CD4-positive, alpha-beta T cell (primary cell): Measurements from ENCODE around the gene ARID1B. TPM values are rescaled to one million over a fixed set of nuclear protein-coding genes. Genes with fewer than 3 reads are reported as not detected.
A peak's percentile ranks its signal among the peaks of the same experiment; 100 is the strongest.

Source experiments
- ATAC-seq: fragments of 200-7000 bp; cut with Tn5 transposase; one replicate; pipeline ENCODE4 v1.10.0; 2022; ENCODE audit warnings: mild to moderate bottlenecking; ENCODE audit not compliant: poor library complexity
- CTCF ChIA-PET: fragments of 350-600 bp; sonication (Branson Sonifier 250); formaldehyde crosslinking; loops from one replicate; lab custom pipeline; 2021; ENCODE audit warnings: antibody characterized with exemption, inconsistent platforms; lab: Charles Lee
- POLR2A ChIA-PET: fragments of 350-600 bp; sonication (Branson Sonifier 250); formaldehyde crosslinking; loops from one replicate; lab custom pipeline; 2021; ENCODE audit warnings: antibody characterized with exemption, inconsistent platforms; lab: Charles Lee
- DNase-seq, 14 experiments: peaks; one replicate each; pipeline ENCODE4 v3.0.0-alpha.2; 2013 to 2020; ENCODE audit warnings: mixed read lengths in 2 of 14
- H3K27ac ChIP-seq, 2 donors: one replicate each; pipeline versions ENCODE4 v1.5.1 to v1.7.0; 2013; ENCODE audit warnings: low read length in 2 of 2, low read depth in 1 of 2, mild to moderate bottlenecking in 1 of 2
- H3K27me3 ChIP-seq, 2 experiments: 1 replicate in 1 of 2; 2 replicates in 1 of 2; pipeline versions ENCODE4 v1.6.1 to v1.7.0; 2013; ENCODE audit warnings: low read length in 2 of 2, control low read depth in 1 of 2, mild to moderate bottlenecking in 1 of 2, moderate library complexity in 1 of 2; ENCODE audit not compliant: insufficient read depth in 2 of 2, control insufficient read depth in 1 of 2
- H3K36me3 ChIP-seq: one replicate; pipeline ENCODE4 v1.6.1; 2013; ENCODE audit warnings: low read length, control low read depth; ENCODE audit not compliant: insufficient read depth
- H3K4me1 ChIP-seq: one replicate; pipeline ENCODE4 v1.6.1; 2013; ENCODE audit warnings: low read length, control low read depth; ENCODE audit not compliant: insufficient read depth
- H3K4me3 ChIP-seq: one replicate; pipeline ENCODE4 v1.5.1; 2013; ENCODE audit warnings: mild to moderate bottlenecking, low read length, moderate library complexity
- H3K9me3 ChIP-seq, 2 experiments: 1 replicate in 1 of 2; 2 replicates in 1 of 2; pipeline versions ENCODE4 v1.6.1 to v1.7.0; 2013; ENCODE audit warnings: low read length in 2 of 2, mild to moderate bottlenecking in 2 of 2, control low read depth in 1 of 2, moderate library complexity in 1 of 2; ENCODE audit not compliant: control insufficient read depth in 1 of 2, insufficient read depth in 1 of 2
- H3K27ac Mint-ChIP-seq: one replicate; pipeline ENCODE4 v1.8.0; 2020; ENCODE audit warnings: mixed read lengths
- H3K27me3 Mint-ChIP-seq: one replicate; pipeline ENCODE4 v1.8.0; 2021; ENCODE audit warnings: mixed read lengths
- H3K36me3 Mint-ChIP-seq: one replicate; pipeline ENCODE4 v1.8.0; 2021; ENCODE audit warnings: low read depth, mixed read lengths
- H3K4me1 Mint-ChIP-seq: one replicate; pipeline ENCODE4 v1.8.0; 2021; ENCODE audit warnings: low read depth, mixed read lengths
- H3K4me3 Mint-ChIP-seq: one replicate; pipeline ENCODE4 v1.8.0; 2020; ENCODE audit warnings: mild to moderate bottlenecking, mixed read lengths
- H3K9me3 Mint-ChIP-seq: one replicate; pipeline ENCODE4 v1.8.0; 2020; ENCODE audit warnings: mixed read lengths
- intact Hi-C, 2 experiments: fragments of 100-400 bp; cut with DNase I in 1 of 2; cut with micrococcal nuclease in 1 of 2; formaldehyde crosslinking; loops; one replicate each; pipeline versions ENCODE4 v1.15.1 to v1.9.0; 2023 to 2025; cut with DNase I, micrococcal nuclease
- total RNA-seq, 174 experiments: library from RNA in 2 of 174; stranded (reverse) in 2 of 174; gene quantifications; one replicate each; pipeline ENCODE4 v1.2.3 and lab custom pipeline; 2021 to 2026
- TF ChIP-seq, protein P1 (sequence below): fragments of 200-600 bp; IDR thresholded peaks from one replicate; pipeline ENCODE4 v1.8.0; 2022; ENCODE audit warnings: antibody characterized with exemption, mild to moderate bottlenecking

ARID1B gene
- total RNA-seq, 2 experiments from 2014 or later = 120 to 125 TPM

DNA sequence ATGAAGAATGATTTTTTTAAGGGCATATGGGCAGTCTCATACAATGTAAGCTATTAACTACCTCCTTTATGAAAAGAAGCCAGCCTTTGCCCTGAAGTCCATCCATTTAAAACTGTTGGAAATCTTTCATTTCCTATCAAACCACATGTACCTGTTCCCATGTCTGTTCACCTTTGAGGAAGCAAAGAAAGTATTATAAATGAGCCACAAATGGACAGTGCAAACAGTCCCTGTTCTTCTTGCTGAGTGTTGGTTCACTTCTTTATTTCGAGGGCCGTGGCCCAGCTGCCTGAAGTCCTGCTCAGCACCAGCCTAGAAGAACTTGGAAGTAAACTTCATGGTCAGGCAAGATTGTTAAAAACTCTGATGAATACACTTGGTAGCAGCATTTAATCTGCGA, 433.8 kb downstream of the ARID1B start:
- no peak for ATAC-seq
- Histone ChIP-seq H3K4me1 (no peaks in the 10 kb centered on the region), H3K9me3 (no peaks in the 10 kb centered on the region), H3K36me3 (peaks cover 18% of the 10 kb centered on the region), H3K27ac (no peak overlapping the region), H3K4me3 (no peak overlapping the region), H3K27me3 (no peaks in the 10 kb centered on the region)
- no peaks in the 10 kb centered on the region for H3K27me3 Mint-ChIP-seq
- H3K9me3 Mint-ChIP-seq = no peaks in the 10 kb centered on the region
- DNase-seq = no peak
- POLR2A ChIA-PET = no interaction called here
- TF ChIP-seq, protein P1, sequence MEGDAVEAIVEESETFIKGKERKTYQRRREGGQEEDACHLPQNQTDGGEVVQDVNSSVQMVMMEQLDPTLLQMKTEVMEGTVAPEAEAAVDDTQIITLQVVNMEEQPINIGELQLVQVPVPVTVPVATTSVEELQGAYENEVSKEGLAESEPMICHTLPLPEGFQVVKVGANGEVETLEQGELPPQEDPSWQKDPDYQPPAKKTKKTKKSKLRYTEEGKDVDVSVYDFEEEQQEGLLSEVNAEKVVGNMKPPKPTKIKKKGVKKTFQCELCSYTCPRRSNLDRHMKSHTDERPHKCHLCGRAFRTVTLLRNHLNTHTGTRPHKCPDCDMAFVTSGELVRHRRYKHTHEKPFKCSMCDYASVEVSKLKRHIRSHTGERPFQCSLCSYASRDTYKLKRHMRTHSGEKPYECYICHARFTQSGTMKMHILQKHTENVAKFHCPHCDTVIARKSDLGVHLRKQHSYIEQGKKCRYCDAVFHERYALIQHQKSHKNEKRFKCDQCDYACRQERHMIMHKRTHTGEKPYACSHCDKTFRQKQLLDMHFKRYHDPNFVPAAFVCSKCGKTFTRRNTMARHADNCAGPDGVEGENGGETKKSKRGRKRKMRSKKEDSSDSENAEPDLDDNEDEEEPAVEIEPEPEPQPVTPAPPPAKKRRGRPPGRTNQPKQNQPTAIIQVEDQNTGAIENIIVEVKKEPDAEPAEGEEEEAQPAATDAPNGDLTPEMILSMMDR = no peak
- no peaks in the 10 kb centered on the region for H3K4me1 Mint-ChIP-seq
- intact Hi-C loops = no loop called here
- CTCF ChIA-PET = interaction anchor here (0.9 kb wide), 1 partner anchor 24 kb away, joined by 3 read pairs; no protein-coding TSS in a partner anchor
- H3K27ac Mint-ChIP-seq = peak overlapping the region; percentile 1
- H3K4me3 Mint-ChIP-seq = no peak overlapping the region
- peaks cover 28% of the 10 kb centered on the region for H3K36me3 Mint-ChIP-seq

DNA sequence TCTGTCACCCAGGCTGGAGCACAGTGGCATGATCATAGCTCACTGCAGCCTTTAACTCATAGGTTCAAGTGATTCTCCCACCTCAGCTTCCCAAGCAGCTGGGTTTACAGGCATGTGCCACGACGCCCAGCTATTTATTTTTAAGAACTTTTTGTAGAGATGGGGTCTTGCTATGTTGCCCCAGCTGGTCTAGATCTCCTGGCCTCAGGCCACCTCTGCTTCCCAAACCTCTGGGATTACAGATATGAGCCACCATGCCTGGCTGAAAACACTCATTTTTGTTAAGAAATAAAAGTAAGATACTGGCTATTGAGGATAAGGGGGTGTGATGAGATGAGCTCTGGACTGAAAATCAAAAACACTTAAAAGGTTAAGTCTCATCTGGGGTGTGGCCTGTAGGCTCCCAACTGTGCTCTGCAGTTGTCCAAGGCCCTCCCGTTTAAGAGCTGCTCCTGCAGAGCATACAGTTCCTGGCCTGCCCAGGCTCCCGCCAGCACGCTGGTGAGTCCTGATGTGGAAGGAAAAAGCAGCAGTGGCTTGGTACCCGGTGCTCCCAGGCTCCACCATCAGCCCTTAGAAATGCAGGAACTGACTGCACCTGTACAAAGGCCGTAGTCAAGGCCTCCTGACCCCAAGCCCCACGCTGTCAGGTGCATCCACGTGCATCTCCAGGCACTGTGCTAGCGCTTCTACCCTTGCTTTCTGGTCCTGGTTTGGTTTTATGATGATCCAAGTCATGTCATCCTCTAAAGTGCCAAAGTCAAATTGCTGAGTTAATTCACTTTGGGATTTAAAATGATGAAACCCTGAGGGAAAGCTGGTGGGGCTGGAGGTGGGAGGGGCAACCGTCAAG, 434.7 kb downstream of the ARID1B start:
- Mint-ChIP-seq H3K9me3 (no peaks in the 10 kb centered on the region), H3K36me3 (peaks cover 20% of the 10 kb centered on the region), H3K27me3 (no peaks in the 10 kb centered on the region), H3K27ac (peak overlapping the region; percentile 1), H3K4me3 (no peak overlapping the region), H3K4me1 (no peaks in the 10 kb centered on the region)
- intact Hi-C loops = no loop called here
- ATAC-seq = no peak
- ChIA-PET POLR2A (no interaction called here), CTCF (interaction anchor here (0.9 kb wide), 1 partner anchor 24 kb away, joined by 3 read pairs; no protein-coding TSS in a partner anchor)
- Histone ChIP-seq H3K4me3 (no peak overlapping the region), H3K27me3 (no peaks in the 10 kb centered on the region), H3K36me3 (peaks cover 9% of the 10 kb centered on the region), H3K27ac (no peak overlapping the region), H3K4me1 (no peaks in the 10 kb centered on the region), H3K9me3 (no peaks in the 10 kb centered on the region)
- TF ChIP-seq, protein P1 = no peak
- DNase-seq = no peak

DNA sequence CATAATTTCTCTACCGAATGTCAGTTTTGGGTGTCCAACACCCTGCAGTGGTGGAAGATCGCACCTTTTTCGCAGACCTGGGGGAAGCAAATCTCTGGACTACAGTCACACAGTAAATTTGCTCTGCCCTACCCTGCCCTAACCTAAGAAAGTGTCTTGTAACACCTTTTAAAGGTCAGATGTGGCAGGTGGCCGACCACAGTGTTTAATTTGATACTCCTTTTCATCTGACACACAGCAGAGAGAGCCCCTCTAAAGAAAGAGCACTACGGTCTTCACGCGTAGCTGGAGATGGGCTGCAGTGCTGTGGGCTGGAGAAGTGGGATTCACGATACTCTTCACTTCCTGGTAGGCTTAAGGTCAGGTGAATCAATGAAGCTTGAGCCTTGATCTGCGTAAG, 436.2 kb downstream of the ARID1B start:
- Histone ChIP-seq H3K4me1 (no peaks in the 10 kb centered on the region), H3K4me3 (no peak overlapping the region), H3K36me3 (no peaks in the 10 kb centered on the region), H3K27me3 (no peaks in the 10 kb centered on the region), H3K27ac (no peak overlapping the region), H3K9me3 (no peaks in the 10 kb centered on the region)
- H3K9me3 Mint-ChIP-seq = no peaks in the 10 kb centered on the region
- TF ChIP-seq, protein P1 = no peak
- peaks cover 11% of the 10 kb centered on the region for H3K36me3 Mint-ChIP-seq
- POLR2A ChIA-PET = interaction anchor here (0.7 kb wide), 1 partner anchor 9 kb away, joined by 3 read pairs; no protein-coding TSS in a partner anchor
- DNase-seq = no peak
- H3K27ac Mint-ChIP-seq = no peak overlapping the region
- no peaks in the 10 kb centered on the region for H3K27me3 Mint-ChIP-seq
- CTCF ChIA-PET = no interaction called here
- no peak overlapping the region for H3K4me3 Mint-ChIP-seq
- no peaks in the 10 kb centered on the region for H3K4me1 Mint-ChIP-seq
- intact Hi-C loops = no loop called here
- ATAC-seq = no peak
